HCT116 (cell line): Measurements from ENCODE around the gene PRKAR2A. TPM values are rescaled to one million over a fixed set of nuclear protein-coding genes. Genes with fewer than 3 reads are reported as not detected.

Experiments
- ATAC-seq: fragments of 200-7000 bp; cut with Tn5 transposase; 2 replicates; pipeline ENCODE4 v1.9.1; 2020; ENCODE audit warnings: mild to moderate bottlenecking, moderate library complexity
- BruUV-seq: library from RNA; stranded (reverse); fragments of 400-500 nt; replicated peaks from 2 replicates; lab custom pipeline; 2021; lab: Mats Ljungman, UMichigan
- CTCF ChIA-PET: fragments of 300-600 bp; sonication (Branson Sonifier 250); formaldehyde crosslinking; loops from one replicate; lab custom pipeline; 2021; ENCODE audit warnings: antibody characterized with exemption; lab: Charles Lee
- POLR2A ChIA-PET: fragments of 300-600, 350-600 bp; sonication (Branson Sonifier 250); formaldehyde crosslinking; loops from one replicate; lab custom pipeline; 2021; ENCODE audit warnings: antibody characterized with exemption; lab: Charles Lee
- RAD21 ChIA-PET, 2 experiments: fragments of 300-600 bp; sonication (Branson Sonifier 250); formaldehyde crosslinking; loops; one replicate each; lab custom pipeline; 2023; ENCODE audit warnings: low total read pairs in 2 of 2; ENCODE audit not compliant: uncharacterized antibody in 2 of 2, unreplicated experiment in 2 of 2, low non-redundant PET in 1 of 2; lab: Charles Lee
- DNase-seq: peaks from one replicate; pipeline ENCODE4 v3.0.0-alpha.2; 2010; ENCODE audit warnings: low read depth, low spot score
- H2AFZ ChIP-seq: fragments of 200-600 bp; shearing (Covaris generic), sonication (generic); 2 replicates; pipeline ENCODE4 v1.6.1; 2017; ENCODE audit warnings: low read depth, mixed run types, mixed read lengths, antibody characterized with exemption, low read length; ENCODE audit not compliant: poor library complexity, severe bottlenecking
- H3K27ac ChIP-seq: 2 replicates; pipeline ENCODE4 v1.5.1; 2012; ENCODE audit warnings: low read depth, low read length
- H3K27me3 ChIP-seq: fragments of 200-600 bp; sonication (generic); 2 replicates; pipeline ENCODE4 v1.6.1; 2016; ENCODE audit warnings: mixed run types, low read length, mixed read lengths; ENCODE audit not compliant: insufficient read depth
- H3K36me3 ChIP-seq, 2 experiments: fragments of 200-500 bp in 1 of 2; fragments of 200-600 bp in 1 of 2; sonication (Bioruptor generic) in 1 of 2; sonication (generic) in 1 of 2; 2 replicates each; pipeline versions ENCODE4 v1.5.1 to v1.6.1; 2014 to 2016; ENCODE audit warnings: low read length in 2 of 2, inconsistent platforms in 1 of 2, mixed read lengths in 1 of 2, mixed run types in 1 of 2; ENCODE audit not compliant: insufficient read depth in 2 of 2, control insufficient read depth in 1 of 2
- H3K4me1 ChIP-seq, 2 experiments: fragments of 200-600 bp in 1 of 2; sonication (generic) in 1 of 2; 2 replicates each; pipeline versions ENCODE4 v1.5.1 to v1.6.1; 2012 to 2017; ENCODE audit warnings: low read length in 2 of 2, inconsistent platforms in 1 of 2, mild to moderate bottlenecking in 1 of 2, mixed read lengths in 1 of 2, mixed run types in 1 of 2, moderate library complexity in 1 of 2; ENCODE audit not compliant: insufficient read depth in 2 of 2, control insufficient read depth in 1 of 2
- H3K4me2 ChIP-seq: fragments of 200-600 bp; sonication (generic); 2 replicates; pipeline ENCODE4 v1.6.1; 2017; ENCODE audit warnings: mixed run types, low read length, mixed read lengths
- H3K4me3 ChIP-seq, 2 experiments: fragments of 200-600 bp in 1 of 2; sonication (generic) in 1 of 2; replicated peaks in 1 of 2; 2 replicates each; pipeline ENCODE4 v1.5.1; 2011 to 2016; ENCODE audit warnings: low read length in 2 of 2, control low read depth in 1 of 2, low read depth in 1 of 2, mild to moderate bottlenecking in 1 of 2, mixed read lengths in 1 of 2, mixed run types in 1 of 2
- H3K79me2 ChIP-seq: fragments of 200-600 bp; sonication (generic); 2 replicates; pipeline ENCODE4 v1.6.1; 2017; ENCODE audit warnings: mild to moderate bottlenecking, mixed run types, low read length, moderate library complexity, mixed read lengths; ENCODE audit not compliant: insufficient read depth
- H3K9ac ChIP-seq: fragments of 200-600 bp; sonication (generic); 2 replicates; pipeline ENCODE4 v1.6.1; 2016; ENCODE audit warnings: low read length, mixed read lengths
- H3K9me2 ChIP-seq: fragments of 200-600 bp; sonication (generic), shearing (Covaris generic); 2 replicates; pipeline ENCODE4 v1.6.1; 2017; ENCODE audit warnings: mixed run types, mild to moderate bottlenecking, moderate library complexity; ENCODE audit not compliant: insufficient read depth
- H3K9me3 ChIP-seq, 2 experiments: fragments of 200-500 bp in 1 of 2; fragments of 200-600 bp in 1 of 2; sonication (Bioruptor generic) in 1 of 2; sonication (generic) in 1 of 2; 2 replicates each; pipeline ENCODE4 v1.6.1; 2014 to 2017; ENCODE audit warnings: low read length in 2 of 2, mixed read lengths in 2 of 2, inconsistent platforms in 1 of 2, low read depth in 1 of 2, mild to moderate bottlenecking in 1 of 2, mixed run types in 1 of 2, moderate library complexity in 1 of 2; ENCODE audit not compliant: control insufficient read depth in 1 of 2, insufficient read depth in 1 of 2
- H4K20me1 ChIP-seq: fragments of 200-600 bp; sonication (generic), shearing (Covaris generic); 2 replicates; pipeline ENCODE4 v1.6.1; 2017; ENCODE audit warnings: mixed run types, mild to moderate bottlenecking, moderate library complexity; ENCODE audit not compliant: insufficient read depth
- EGR1 ChIP-seq: IDR thresholded peaks from 2 replicates; pipeline ENCODE4 v1.6.1; 2012; ENCODE audit warnings: low read depth
- ELF1 ChIP-seq: IDR thresholded peaks from 2 replicates; pipeline ENCODE4 v1.6.1; 2012; ENCODE audit warnings: low read depth, borderline replicate concordance
- EZH2phosphoT487 ChIP-seq: fragments of 200-600 bp; IDR thresholded peaks from 2 replicates; pipeline ENCODE4 v1.6.1; 2018; ENCODE audit warnings: antibody characterized with exemption, borderline replicate concordance
- RAD21 ChIP-seq: IDR thresholded peaks from 2 replicates; pipeline ENCODE4 v1.6.1; 2012; ENCODE audit warnings: low read depth, mild to moderate bottlenecking
- TCF7L2 ChIP-seq: IDR thresholded peaks from 2 replicates; pipeline ENCODE4 v1.7.0; 2011; ENCODE audit warnings: borderline replicate concordance, inconsistent platforms; ENCODE audit not compliant: insufficient read depth, insufficient read length; ENCODE audit errors: extremely low read depth
- intact Hi-C: fragments of 100-400 bp; cut with micrococcal nuclease; formaldehyde crosslinking; loops from 2 replicates; pipeline ENCODE4 v1.10.0; 2022
- total RNA-seq: library from RNA; stranded (reverse); gene quantifications from one replicate; pipeline ENCODE4 v1.2.1, GENCODE V29; 2021; ENCODE audit not compliant: unreplicated experiment
- TF ChIP-seq, protein P1 (sequence below), 3 experiments: fragments of 200-600 bp in 1 of 3; sonication (generic) in 1 of 3; IDR thresholded peaks in 2 of 3; conservative IDR thresholded peaks in 1 of 3; 2 replicates each; pipeline ENCODE4 v1.5.1; 2012 to 2017; ENCODE audit warnings: low read depth in 2 of 3, low read length in 2 of 3, antibody characterized with exemption in 1 of 3, borderline replicate concordance in 1 of 3, control low read depth in 1 of 3, mild to moderate bottlenecking in 1 of 3, mixed read lengths in 1 of 3, mixed run types in 1 of 3, moderate library complexity in 1 of 3; ENCODE audit not compliant: insufficient read depth in 1 of 3

The PRKAR2A gene
- total RNA-seq, 1 experiment from 2014 or later: 63.3 TPM

DNA sequence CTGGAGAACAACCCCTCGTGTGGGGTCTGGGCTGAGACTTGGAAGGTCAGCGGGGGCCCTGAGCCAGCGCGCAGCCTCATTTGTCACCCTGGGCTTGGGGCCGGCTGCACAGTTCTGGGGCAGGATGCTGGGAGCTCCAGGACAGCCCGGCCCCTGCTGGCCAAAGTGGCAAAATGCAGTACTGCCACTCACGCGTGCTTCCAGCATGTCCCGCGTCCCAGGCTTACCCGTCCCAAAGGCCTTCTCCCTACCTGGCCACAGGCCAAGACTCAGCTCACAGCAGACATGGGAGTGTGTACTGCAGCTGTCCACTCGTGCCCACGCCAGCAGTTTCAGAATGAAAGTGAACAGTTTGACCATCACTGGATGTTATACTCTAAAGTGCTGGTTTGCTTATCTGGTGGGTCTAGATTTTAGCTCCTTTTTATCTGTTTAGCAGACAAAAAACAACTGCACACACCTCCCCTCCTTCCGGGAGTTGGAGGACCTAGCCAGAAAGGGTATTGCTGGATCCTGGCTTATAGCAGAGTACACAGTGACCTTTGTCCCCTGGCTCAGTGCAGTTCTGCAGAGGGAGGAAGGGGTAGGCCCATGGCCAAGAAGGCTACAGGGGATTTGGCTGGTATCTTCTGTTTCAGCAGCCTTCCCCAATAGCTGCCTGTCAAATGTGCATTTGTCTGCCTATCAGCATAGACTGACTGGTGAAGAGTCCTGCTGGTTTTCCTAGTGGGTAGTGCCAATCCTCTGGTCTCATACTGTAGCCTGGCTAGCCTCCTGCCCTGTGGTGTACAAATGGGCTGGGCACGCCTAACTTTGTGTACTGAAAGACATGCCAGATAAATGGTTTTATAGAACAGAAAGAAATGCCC, 107.5 kb downstream of the PRKAR2A start (continued):
- TF ChIP-seq ELF1 (no peak), TCF7L2 (no peak), EZH2phosphoT487 (no peak), RAD21 (peak; percentile 60), EGR1 (no peak)

DNA sequence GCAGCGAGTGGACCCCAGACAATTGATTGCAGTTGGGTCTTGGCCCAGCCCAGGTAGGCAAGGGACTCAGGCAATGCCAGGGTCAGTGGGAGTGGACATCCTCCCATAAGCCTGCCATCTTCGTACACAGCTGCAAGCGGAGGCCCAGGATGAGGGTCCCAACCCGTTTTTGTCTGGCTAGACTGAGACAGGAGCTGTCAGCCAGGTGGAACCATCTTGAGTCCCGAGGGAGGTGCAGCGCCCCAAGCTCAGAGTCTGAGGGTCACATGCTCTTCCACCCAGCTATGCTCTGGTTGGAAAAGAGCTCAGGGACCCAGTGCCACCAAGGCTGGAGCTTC, 108.1 kb downstream of the PRKAR2A start:
- BruUV-seq: no TSS peak
- peaks cover 11 to 12% of the 10 kb centered on the region in 2 experiments for H3K4me1 ChIP-seq
- no peak overlapping the region for H3K4me3 ChIP-seq
- H3K27me3 ChIP-seq: no peaks in the 10 kb centered on the region
- DNase-seq (no peak), ATAC-seq (peak; percentile 41)
- no peaks in the 10 kb centered on the region for H3K9me2 ChIP-seq
- H3K27ac ChIP-seq: peak overlapping the region; percentile 26; the same call in 1 of the 2 replicates
- ChIA-PET RAD21 (interaction anchor here in 1 of 2 experiments (0.6 kb wide), 1 partner anchor 184 kb away, joined by 3 read pairs; no protein-coding TSS in a partner anchor), POLR2A (interaction anchor here (1.5 kb wide), 1 partner anchor 23 kb away, joined by 8 read pairs; the partner anchor contains the start of gene IP6K2), CTCF (interaction anchor here (0.8 to 2.1 kb wide), 23 partner anchors 8 to 339 kb away, joined by 3 to 12 read pairs (median 3); partner anchors contain the start of genes ARIH2, IP6K2 and WDR6)
- H3K79me2 ChIP-seq: no peaks in the 10 kb centered on the region
- H3K9ac ChIP-seq: no peak overlapping the region
- peak overlapping the region; percentile 52 for H3K4me2 ChIP-seq
- H4K20me1 ChIP-seq: no peaks in the 10 kb centered on the region
- TF ChIP-seq, protein P1, sequence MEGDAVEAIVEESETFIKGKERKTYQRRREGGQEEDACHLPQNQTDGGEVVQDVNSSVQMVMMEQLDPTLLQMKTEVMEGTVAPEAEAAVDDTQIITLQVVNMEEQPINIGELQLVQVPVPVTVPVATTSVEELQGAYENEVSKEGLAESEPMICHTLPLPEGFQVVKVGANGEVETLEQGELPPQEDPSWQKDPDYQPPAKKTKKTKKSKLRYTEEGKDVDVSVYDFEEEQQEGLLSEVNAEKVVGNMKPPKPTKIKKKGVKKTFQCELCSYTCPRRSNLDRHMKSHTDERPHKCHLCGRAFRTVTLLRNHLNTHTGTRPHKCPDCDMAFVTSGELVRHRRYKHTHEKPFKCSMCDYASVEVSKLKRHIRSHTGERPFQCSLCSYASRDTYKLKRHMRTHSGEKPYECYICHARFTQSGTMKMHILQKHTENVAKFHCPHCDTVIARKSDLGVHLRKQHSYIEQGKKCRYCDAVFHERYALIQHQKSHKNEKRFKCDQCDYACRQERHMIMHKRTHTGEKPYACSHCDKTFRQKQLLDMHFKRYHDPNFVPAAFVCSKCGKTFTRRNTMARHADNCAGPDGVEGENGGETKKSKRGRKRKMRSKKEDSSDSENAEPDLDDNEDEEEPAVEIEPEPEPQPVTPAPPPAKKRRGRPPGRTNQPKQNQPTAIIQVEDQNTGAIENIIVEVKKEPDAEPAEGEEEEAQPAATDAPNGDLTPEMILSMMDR (IDR thresholded peaks at IDR 0.05 in 2 of 3, conservative IDR thresholded peaks at IDR 0.05 in 1 of 3; ENCODE audit: borderline replicate concordance in 1 of 3, insufficient read depth in 1 of 3, low read depth in 2 of 3, low read length in 2 of 3): no peak
- no peak overlapping the region for H2AFZ ChIP-seq
- no peaks in the 10 kb centered on the region for H3K36me3 ChIP-seq
- no peaks in the 10 kb centered on the region for H3K9me3 ChIP-seq
- intact Hi-C loops: no loop called here
